Esophagus squamous epithelium (tissue), 4 donors: Measurements from ENCODE around the gene ITFG1.

ENCODE experiments used
- POLR2A ChIP-seq, 4 donors: fragments of 450-650 bp; IDR thresholded peaks; one replicate each; pipeline ENCODE4 v1.6.1; 2017; ENCODE audit warnings: antibody characterized with exemption in 4 of 4, mild to moderate bottlenecking in 4 of 4, moderate library complexity in 3 of 4
- TF ChIP-seq, protein P1 (sequence below), 6 experiments: fragments of 450-650 bp in 4 of 6; fragments of 200-600 bp in 2 of 6; sonication (generic) in 2 of 6; IDR thresholded peaks; one replicate each; pipeline ENCODE4 v1.5.1; 2016 to 2019; ENCODE audit warnings: antibody characterized with exemption in 6 of 6, mild to moderate bottlenecking in 4 of 6, moderate library complexity in 4 of 6

DNA sequence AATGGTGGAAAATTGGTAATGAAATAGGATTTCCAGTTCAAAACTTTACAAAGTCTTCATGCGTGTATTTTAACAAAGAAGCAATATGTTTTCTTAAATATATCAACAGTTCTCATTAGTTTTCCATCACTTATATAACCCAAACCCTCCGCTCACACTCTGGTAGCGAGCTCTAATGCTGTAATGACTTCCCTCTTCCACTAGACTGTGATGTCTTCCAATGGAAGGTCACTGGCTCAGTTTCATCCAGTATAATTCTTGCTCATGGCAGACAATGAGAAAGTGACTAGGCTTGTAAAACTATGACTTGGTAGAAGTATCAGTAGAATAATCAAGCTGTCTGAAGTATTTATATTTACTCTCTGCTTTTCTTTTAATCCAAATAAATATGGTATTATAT, 349.9 kb downstream of the ITFG1 start:
- TF ChIP-seq, protein P1, sequence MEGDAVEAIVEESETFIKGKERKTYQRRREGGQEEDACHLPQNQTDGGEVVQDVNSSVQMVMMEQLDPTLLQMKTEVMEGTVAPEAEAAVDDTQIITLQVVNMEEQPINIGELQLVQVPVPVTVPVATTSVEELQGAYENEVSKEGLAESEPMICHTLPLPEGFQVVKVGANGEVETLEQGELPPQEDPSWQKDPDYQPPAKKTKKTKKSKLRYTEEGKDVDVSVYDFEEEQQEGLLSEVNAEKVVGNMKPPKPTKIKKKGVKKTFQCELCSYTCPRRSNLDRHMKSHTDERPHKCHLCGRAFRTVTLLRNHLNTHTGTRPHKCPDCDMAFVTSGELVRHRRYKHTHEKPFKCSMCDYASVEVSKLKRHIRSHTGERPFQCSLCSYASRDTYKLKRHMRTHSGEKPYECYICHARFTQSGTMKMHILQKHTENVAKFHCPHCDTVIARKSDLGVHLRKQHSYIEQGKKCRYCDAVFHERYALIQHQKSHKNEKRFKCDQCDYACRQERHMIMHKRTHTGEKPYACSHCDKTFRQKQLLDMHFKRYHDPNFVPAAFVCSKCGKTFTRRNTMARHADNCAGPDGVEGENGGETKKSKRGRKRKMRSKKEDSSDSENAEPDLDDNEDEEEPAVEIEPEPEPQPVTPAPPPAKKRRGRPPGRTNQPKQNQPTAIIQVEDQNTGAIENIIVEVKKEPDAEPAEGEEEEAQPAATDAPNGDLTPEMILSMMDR (IDR thresholded peaks at IDR 0.05): no peak
- no peak for TF ChIP-seq POLR2A (IDR thresholded peaks at IDR 0.05)
